GM06990 (cell line): ENCODE results near the gene EPOP.

Experiments used
- DNase-seq: peaks from one replicate; pipeline ENCODE4 v3.0.0-alpha.2; 2011; ENCODE audit not compliant: insufficient read length; ENCODE audit errors: extremely low read depth
- H3K27me3 ChIP-seq: replicated peaks from 2 replicates; pipeline ENCODE4 v1.6.0; 2011; ENCODE audit warnings: low read length; ENCODE audit not compliant: control insufficient read depth, insufficient read depth
- H3K36me3 ChIP-seq: 2 replicates; pipeline ENCODE4 v1.5.1; 2011; ENCODE audit warnings: low read length; ENCODE audit not compliant: control insufficient read depth, insufficient read depth
- H3K4me3 ChIP-seq: replicated peaks from 2 replicates; pipeline ENCODE4 v1.5.1; 2011; ENCODE audit warnings: low read depth, mild to moderate bottlenecking, control low read depth, low read length
- TF ChIP-seq, protein P1 (sequence below): IDR thresholded peaks from 2 replicates; pipeline ENCODE4 v1.5.1; 2011; ENCODE audit warnings: low read length, control low read depth, mild to moderate bottlenecking, inconsistent platforms; ENCODE audit not compliant: insufficient read depth, poor library complexity, severe bottlenecking

EPOP gene

DNA sequence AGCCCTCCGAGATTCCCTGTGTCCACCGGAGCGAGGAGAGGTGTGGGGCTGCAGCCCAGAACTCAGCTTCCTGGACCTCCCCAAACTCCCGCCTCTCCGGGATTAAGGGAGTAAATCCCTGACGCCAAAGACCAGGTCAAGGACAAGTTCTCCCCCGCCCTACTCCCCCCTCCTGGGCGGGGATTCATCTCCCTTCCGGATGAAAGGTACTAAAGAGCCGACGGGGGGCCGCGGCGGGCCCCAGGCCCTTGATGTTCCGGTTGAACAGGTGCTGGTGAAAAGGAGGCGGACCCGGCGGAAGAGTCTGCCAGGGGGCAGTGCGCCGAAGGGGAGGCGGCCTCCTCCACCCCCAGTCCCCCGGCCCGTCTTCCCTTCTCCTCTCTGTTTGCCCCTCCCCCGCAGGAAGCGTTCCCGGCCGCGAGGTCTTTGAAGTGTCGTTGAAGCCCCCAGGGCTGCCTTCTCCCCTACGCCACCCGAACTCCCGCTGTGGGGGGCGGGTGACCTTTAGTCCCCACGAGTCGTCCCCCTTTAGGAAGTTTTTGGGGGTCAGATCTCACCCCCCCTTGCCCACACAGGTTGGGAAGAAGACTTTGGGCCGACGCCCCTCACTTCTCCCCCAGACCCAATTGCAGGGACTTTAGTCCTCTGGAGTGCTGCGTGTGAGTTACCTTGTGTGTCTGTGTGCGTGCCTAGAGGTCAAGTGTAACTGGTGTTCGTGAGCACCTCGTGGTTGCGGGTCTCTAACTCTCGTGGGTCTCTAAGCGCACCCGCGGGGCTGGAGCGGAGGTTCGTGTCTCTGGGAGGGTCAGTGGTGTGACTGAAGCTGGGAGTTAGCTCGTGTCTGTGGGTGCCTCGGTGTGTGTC is 29.2 kb upstream of the EPOP start:
- TF ChIP-seq, protein P1, sequence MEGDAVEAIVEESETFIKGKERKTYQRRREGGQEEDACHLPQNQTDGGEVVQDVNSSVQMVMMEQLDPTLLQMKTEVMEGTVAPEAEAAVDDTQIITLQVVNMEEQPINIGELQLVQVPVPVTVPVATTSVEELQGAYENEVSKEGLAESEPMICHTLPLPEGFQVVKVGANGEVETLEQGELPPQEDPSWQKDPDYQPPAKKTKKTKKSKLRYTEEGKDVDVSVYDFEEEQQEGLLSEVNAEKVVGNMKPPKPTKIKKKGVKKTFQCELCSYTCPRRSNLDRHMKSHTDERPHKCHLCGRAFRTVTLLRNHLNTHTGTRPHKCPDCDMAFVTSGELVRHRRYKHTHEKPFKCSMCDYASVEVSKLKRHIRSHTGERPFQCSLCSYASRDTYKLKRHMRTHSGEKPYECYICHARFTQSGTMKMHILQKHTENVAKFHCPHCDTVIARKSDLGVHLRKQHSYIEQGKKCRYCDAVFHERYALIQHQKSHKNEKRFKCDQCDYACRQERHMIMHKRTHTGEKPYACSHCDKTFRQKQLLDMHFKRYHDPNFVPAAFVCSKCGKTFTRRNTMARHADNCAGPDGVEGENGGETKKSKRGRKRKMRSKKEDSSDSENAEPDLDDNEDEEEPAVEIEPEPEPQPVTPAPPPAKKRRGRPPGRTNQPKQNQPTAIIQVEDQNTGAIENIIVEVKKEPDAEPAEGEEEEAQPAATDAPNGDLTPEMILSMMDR: no peak
- no peaks in the 10 kb centered on the region for H3K27me3 ChIP-seq
- peaks cover under 1% of the 10 kb centered on the region for H3K36me3 ChIP-seq
- H3K4me3 ChIP-seq: peak overlapping the region; percentile 75
- DNase-seq: peak; percentile 90

DNA sequence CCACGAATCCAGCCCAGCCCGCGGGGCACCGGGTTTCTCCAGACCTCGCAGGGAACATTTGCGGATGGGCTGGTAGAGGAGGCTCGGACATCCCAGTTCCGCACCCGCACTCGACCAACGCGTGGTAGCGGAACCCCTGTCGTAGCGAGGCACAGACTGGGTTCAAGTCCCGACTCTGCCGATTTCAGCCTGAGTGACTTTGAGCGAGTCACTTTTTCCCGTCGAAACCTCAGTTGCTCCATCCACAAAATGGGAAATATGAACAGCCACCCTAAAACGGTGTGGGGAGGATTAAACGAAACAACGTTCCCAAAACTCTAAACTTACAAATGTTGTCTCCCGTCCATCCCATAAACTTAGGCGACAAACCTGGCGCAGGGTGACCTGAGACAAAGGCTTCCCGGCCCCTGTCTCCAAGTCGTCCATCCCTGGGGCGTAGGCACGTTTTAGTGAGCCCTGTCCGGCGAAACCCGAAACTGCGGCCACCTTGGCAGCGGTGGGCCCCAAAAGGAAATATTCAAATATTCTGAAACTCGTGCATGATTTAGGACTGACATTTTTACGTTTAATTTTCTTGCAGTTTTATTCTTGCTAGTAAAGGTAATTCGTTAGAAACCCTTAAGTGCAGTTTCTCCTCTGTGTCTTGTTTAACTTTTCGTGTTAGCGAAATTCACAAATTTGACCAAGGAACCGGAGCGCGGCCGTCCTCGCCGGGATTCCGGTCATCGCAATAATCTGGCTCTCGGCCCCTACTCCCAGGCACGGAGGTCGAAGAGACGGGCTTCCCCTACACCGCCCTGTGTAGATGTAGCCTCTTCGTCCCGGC is 28.4 kb upstream of the EPOP start:
- TF ChIP-seq, protein P1: no peak
- Histone ChIP-seq H3K4me3 (peak overlapping the region; percentile 75), H3K27me3 (no peaks in the 10 kb centered on the region), H3K36me3 (no peaks in the 10 kb centered on the region; the same call in 1 of the 2 replicates)
- no peak for DNase-seq

DNA sequence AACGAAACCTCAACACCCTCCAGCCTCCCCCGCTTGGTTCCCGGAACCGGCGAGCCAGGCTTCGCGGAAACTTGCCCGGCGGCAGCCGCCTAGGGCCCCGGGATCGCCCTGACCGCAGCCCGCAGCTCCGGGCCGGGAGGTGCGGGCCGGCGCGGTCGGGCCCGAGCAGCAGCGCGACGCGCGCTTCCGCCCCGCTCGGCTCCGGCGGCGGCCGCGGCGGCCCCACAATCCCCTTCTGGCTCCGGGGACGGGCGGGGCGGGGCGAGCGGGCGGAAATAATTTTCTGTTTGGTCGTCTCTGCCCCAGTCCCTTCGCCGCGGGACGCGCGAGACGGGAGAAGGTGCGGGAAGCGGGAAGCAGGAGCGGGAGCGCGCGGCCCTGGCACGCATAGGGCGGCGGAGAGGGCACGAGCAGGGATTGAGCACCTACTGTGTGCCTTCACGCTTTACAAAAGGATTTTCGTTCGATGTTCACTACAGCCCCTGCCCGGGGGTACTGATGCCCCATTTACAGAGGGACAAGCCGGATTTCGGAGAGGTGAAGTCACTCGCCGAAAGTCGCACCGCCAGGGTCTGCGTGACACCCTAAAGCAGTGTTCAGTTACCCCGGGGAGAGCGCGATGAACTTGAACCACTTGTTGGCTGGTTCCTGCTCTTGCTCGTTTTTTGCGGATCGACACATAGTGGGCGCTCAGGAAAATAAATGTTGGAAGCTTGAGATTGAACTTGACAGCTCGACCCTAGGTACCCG is 27.6 kb upstream of the EPOP start:
- DNase-seq: peak; percentile 91
- Histone ChIP-seq H3K36me3 (no peaks in the 10 kb centered on the region), H3K4me3 (peak overlapping the region; percentile 75), H3K27me3 (no peaks in the 10 kb centered on the region)
- TF ChIP-seq, protein P1: no peak

DNA sequence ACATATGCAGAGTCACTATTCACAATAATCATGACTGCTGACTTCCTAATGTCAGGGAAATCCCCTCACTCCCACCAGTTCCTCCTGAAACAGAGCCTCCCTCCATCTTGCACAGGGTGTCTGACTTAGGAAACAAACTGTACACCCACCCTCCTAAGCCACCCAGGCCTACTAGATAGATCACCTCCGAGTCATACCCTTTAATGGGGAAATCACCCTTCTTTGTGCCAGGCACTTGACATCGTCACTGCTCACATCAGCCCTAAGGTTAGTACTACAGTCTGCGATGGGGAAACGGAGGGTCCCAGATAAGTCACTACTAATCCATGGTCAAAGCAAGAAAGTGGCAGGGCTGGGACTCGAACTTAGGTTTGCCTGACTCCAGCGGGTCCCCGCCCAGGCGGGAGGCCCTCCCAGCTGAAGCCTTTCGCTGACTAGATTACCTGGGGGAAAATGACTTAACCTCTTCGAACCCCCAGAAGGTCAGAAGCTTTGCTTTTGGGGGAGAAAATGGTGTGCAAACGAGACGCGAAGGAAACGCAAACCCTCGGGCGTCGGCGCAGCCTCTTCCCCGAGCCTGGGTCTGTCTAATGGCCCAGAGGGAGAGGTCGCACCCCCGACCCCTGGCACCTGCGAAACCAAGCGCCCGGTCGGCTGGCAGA is 26.9 kb upstream of the EPOP start:
- TF ChIP-seq, protein P1: no peak
- H3K4me3 ChIP-seq: peak overlapping the region; percentile 75
- peak; percentile 83 for DNase-seq
- no peaks in the 10 kb centered on the region for H3K27me3 ChIP-seq
- H3K36me3 ChIP-seq: no peaks in the 10 kb centered on the region

DNA sequence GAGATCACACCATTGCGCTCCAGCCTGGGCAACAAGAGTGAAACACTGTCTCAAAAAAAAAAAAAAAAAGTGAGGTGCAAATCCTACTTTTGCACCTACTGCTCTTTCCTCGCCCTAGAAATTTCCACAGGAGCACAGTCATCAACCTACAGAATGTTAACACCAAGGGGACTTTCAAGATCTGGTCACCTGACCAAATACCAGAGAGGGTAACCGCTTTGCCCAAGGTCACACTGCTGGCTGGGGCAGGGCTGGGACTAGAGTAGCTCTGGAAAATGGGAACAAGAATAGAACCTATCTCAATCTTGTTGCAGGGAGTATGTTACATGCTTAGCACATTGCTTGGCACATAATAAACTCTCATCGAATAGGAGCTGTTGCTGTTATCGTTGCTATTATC is 24.0 kb upstream of the EPOP start:
- no peak for DNase-seq
- TF ChIP-seq, protein P1: no peak
- Histone ChIP-seq H3K4me3 (no peak overlapping the region), H3K36me3 (no peaks in the 10 kb centered on the region), H3K27me3 (no peaks in the 10 kb centered on the region)
